Measurements from ENCODE around the gene CDYL2. TPM values are rescaled to one million over a fixed set of nuclear protein-coding genes. Genes with fewer than 3 reads are reported as not detected.

The CDYL2 gene
- total RNA-seq, 4 donors from 2014 or later, result 2.2 to 5.7 (median 3.2) TPM

- DNase-seq (ENCODE audit: low spot score in 2 of 2), result no peak
- 72% methylated on average over 17 of the region's 17 CpGs for WGBS, 2 donors
- TF ChIP-seq CTCF (IDR thresholded peaks at IDR 0.05), result no peak
- no peak for TF ChIP-seq EP300 (IDR thresholded peaks at IDR 0.05)
- no peak for TF ChIP-seq POLR2A (IDR thresholded peaks at IDR 0.05)
- Histone ChIP-seq H3K4me1 (no peaks in the 10 kb centered on the region), H3K27me3 (no peaks in the 10 kb centered on the region), H3K4me3 (no peak overlapping the region), H3K9me3 (peaks cover 0 to 30% (median 0%) of the 10 kb centered on the region in 4 donors), H3K27ac (no peak overlapping the region), H3K36me3 (no peaks in the 10 kb centered on the region)
Measured at GRCh38 chr16:80620736-80621605, 183.4 kb downstream of the CDYL2 start.

GRCh38 chr16:80619824-80620223, 184.6 kb downstream of the CDYL2 start:
- H3K9me3 ChIP-seq, result peaks cover 0 to 33% (median 0%) of the 10 kb centered on the region in 4 donors
- no peak overlapping the region for H3K4me3 ChIP-seq
- 74 to 85% methylated on average over 4 of the region's 4 CpGs for WGBS, 2 donors
- H3K36me3 ChIP-seq, result no peaks in the 10 kb centered on the region
- H3K27ac ChIP-seq, result no peak overlapping the region
- TF ChIP-seq POLR2A (IDR thresholded peaks at IDR 0.05) (no peak), CTCF (IDR thresholded peaks at IDR 0.05) (no peak), EP300 (IDR thresholded peaks at IDR 0.05) (no peak)
- no peaks in the 10 kb centered on the region for H3K27me3 ChIP-seq
- H3K4me1 ChIP-seq, result no peaks in the 10 kb centered on the region
- no peak for DNase-seq (ENCODE audit: low spot score in 2 of 2)

GRCh38 chr16:80618862-80619648, 185.3 kb downstream of the CDYL2 start:
- Histone ChIP-seq H3K27ac (no peak overlapping the region), H3K27me3 (no peaks in the 10 kb centered on the region), H3K4me3 (no peak overlapping the region), H3K36me3 (no peaks in the 10 kb centered on the region), H3K4me1 (no peaks in the 10 kb centered on the region), H3K9me3 (peaks cover 0 to 33% (median 0%) of the 10 kb centered on the region in 4 donors)
- TF ChIP-seq CTCF (IDR thresholded peaks at IDR 0.05), result no peak
- no peak for TF ChIP-seq EP300 (IDR thresholded peaks at IDR 0.05)
- TF ChIP-seq POLR2A (IDR thresholded peaks at IDR 0.05), result no peak
- DNase-seq (ENCODE audit: low spot score in 2 of 2), result no peak
- WGBS, 2 donors, result 86 to 96% methylated on average over 12 to 14 of the region's 14 CpGs

- H3K4me1 ChIP-seq, result no peaks in the 10 kb centered on the region
- WGBS, 2 donors, result 77 to 85% methylated on average over 3 of the region's 3 CpGs
- DNase-seq (ENCODE audit: low spot score in 2 of 2), result no peak
- H3K27ac ChIP-seq, result no peak overlapping the region
- H3K9me3 ChIP-seq, result peaks cover 0 to 23% (median 0%) of the 10 kb centered on the region in 4 donors
- H3K36me3 ChIP-seq, result no peaks in the 10 kb centered on the region
- no peak overlapping the region for H3K4me3 ChIP-seq
- TF ChIP-seq POLR2A (IDR thresholded peaks at IDR 0.05) (no peak), CTCF (IDR thresholded peaks at IDR 0.05) (no peak), EP300 (IDR thresholded peaks at IDR 0.05) (no peak)
- no peaks in the 10 kb centered on the region for H3K27me3 ChIP-seq
Measured at GRCh38 chr16:80616362-80616761, 188.0 kb downstream of the CDYL2 start.

GRCh38 chr16:80615735-80616134, 188.7 kb downstream of the CDYL2 start:
- H3K27ac ChIP-seq, result no peak overlapping the region
- no peaks in the 10 kb centered on the region for H3K36me3 ChIP-seq
- peaks cover 0 to 23% (median 0%) of the 10 kb centered on the region in 4 donors for H3K9me3 ChIP-seq
- no peak for DNase-seq (ENCODE audit: low spot score in 2 of 2)
- H3K27me3 ChIP-seq, result no peaks in the 10 kb centered on the region
- no peaks in the 10 kb centered on the region for H3K4me1 ChIP-seq
- H3K4me3 ChIP-seq, result no peak overlapping the region
- TF ChIP-seq POLR2A (IDR thresholded peaks at IDR 0.05), result no peak
- TF ChIP-seq EP300 (IDR thresholded peaks at IDR 0.05), result no peak
- TF ChIP-seq CTCF (IDR thresholded peaks at IDR 0.05), result no peak
- whole genome bisulfite sequencing, 2 donors, result 80 to 90% methylated on average over 12 of the region's 12 CpGs
